GM21825 (cell line): ENCODE data around the gene PRDM10.
A peak's percentile ranks its signal among the peaks of the same experiment; 100 is the strongest.
"Not testable (repeated sequence)": the region's sequence is repeated elsewhere in the genome, so short reads cannot be mapped to it uniquely, and the experiment has no call there.

Source experiments
- ATAC-seq: cut with Tn5 transposase; IDR thresholded peaks from one replicate; pipeline ENCODE4 v1.9.1; 2021; ENCODE audit warnings: mild to moderate bottlenecking, moderate library complexity; ENCODE audit not compliant: unreplicated experiment

PRDM10 gene

GRCh38 chr11:129975543-129975942 lies 27.1 kb downstream of the PRDM10 start:
- ATAC-seq, result no peak

GRCh38 chr11:129974672-129975071 lies 28.0 kb downstream of the PRDM10 start:
- no peak for ATAC-seq

GRCh38 chr11:129974237-129974636 lies 28.4 kb downstream of the PRDM10 start:
- ATAC-seq, result no peak

- no peak for ATAC-seq
Measured at GRCh38 chr11:129973809-129974208, 28.8 kb downstream of the PRDM10 start.

- ATAC-seq, result peak; percentile 84
Measured at GRCh38 chr11:129973068-129973467, 29.6 kb downstream of the PRDM10 start.

- no peak for ATAC-seq
Measured at GRCh38 chr11:129972611-129973010, 30.0 kb downstream of the PRDM10 start.

- not testable (repeated sequence) for ATAC-seq
Measured at GRCh38 chr11:129971856-129972255, 30.8 kb downstream of the PRDM10 start.

GRCh38 chr11:129969920-129970319 lies 32.7 kb downstream of the PRDM10 start:
- no peak for ATAC-seq

GRCh38 chr11:129968591-129969419 lies 33.8 kb downstream of the PRDM10 start:
- no peak for ATAC-seq

GRCh38 chr11:129967996-129968395 lies 34.6 kb downstream of the PRDM10 start:
- no peak for ATAC-seq

GRCh38 chr11:129965248-129965647 lies 37.4 kb downstream of the PRDM10 start:
- ATAC-seq, result no peak

- ATAC-seq, result peak; percentile 85
Measured at GRCh38 chr11:129960216-129961214, 42.1 kb downstream of the PRDM10 start.

- no peak for ATAC-seq
Measured at GRCh38 chr11:129959687-129960086, 42.9 kb downstream of the PRDM10 start.

- no peak for ATAC-seq
Measured at GRCh38 chr11:129955282-129955681, 47.4 kb downstream of the PRDM10 start.

- not testable (repeated sequence) for ATAC-seq
Measured at GRCh38 chr11:129954703-129955102, 47.9 kb downstream of the PRDM10 start.

GRCh38 chr11:129951866-129952262 lies 50.8 kb downstream of the PRDM10 start:
- ATAC-seq, result no peak

- ATAC-seq, result no peak
Measured at GRCh38 chr11:129951201-129951865, 51.3 kb downstream of the PRDM10 start.

GRCh38 chr11:129950101-129951091 lies 52.2 kb downstream of the PRDM10 start:
- no peak for ATAC-seq

- ATAC-seq, result no peak
Measured at GRCh38 chr11:129948926-129949466, 53.6 kb downstream of the PRDM10 start.

- no peak for ATAC-seq
Measured at GRCh38 chr11:129947474-129947873, 55.2 kb downstream of the PRDM10 start.
